ELF-1 (cell line): ENCODE measurements around the gene SFT2D1.

Experiments
- DNase-seq: peaks from one replicate; pipeline ENCODE4 v3.0.0-alpha.2; 2016; ENCODE audit warnings: low read depth, low spot score

SFT2D1 gene

GRCh38 chr6:166277892-166278578, 64.3 kb downstream of the SFT2D1 start:
- no peak for DNase-seq

GRCh38 chr6:166277018-166277417, 65.3 kb downstream of the SFT2D1 start:
- peak; percentile 32 for DNase-seq

- peak; percentile 84 for DNase-seq
Observed at GRCh38 chr6:166275714-166276166, 66.6 kb downstream of the SFT2D1 start.

- DNase-seq, result no peak
Observed at GRCh38 chr6:166274739-166275370, 67.5 kb downstream of the SFT2D1 start.

GRCh38 chr6:166274163-166274562, 68.2 kb downstream of the SFT2D1 start:
- no peak for DNase-seq

- DNase-seq, result no peak
Observed at GRCh38 chr6:166271376-166271765, 71.0 kb downstream of the SFT2D1 start.

- no peak for DNase-seq
Observed at GRCh38 chr6:166270706-166271375, 71.5 kb downstream of the SFT2D1 start.
